GM19240 (cell line): ENCODE data around the gene PODXL2.

Experiments used
- DNase-seq: peaks from one replicate; pipeline ENCODE4 v3.0.0; 2011; ENCODE audit warnings: low spot score; ENCODE audit not compliant: insufficient read length

PODXL2 gene

DNA sequence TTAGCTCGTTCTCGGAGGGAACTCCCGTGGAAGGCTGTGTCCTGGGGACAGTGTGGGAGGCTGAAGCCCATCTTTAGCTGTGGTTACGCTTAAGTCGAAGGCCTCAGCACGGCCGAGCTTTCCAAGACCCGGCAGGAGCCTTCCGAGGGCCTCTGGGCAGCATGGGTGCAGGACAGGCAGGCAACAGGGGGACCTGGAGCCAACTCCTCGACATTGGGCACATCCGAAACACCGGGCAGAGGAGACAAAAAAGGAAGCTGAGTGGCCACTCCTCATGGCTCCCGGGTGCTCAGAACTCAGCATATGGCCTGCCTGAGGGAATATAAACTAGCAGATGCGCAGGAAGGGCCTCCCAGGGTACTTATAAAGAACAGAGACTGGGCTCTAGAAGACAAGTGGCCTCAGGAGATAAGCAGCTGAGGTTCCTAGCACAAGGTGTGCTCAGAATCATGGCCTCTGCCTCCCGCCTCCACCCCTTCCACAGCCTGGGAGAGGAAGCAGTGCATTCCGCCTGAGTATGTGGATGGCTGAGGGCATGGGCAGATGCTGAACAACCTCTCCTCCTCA is 77.9 kb downstream of the PODXL2 start:
- DNase-seq: no peak

DNA sequence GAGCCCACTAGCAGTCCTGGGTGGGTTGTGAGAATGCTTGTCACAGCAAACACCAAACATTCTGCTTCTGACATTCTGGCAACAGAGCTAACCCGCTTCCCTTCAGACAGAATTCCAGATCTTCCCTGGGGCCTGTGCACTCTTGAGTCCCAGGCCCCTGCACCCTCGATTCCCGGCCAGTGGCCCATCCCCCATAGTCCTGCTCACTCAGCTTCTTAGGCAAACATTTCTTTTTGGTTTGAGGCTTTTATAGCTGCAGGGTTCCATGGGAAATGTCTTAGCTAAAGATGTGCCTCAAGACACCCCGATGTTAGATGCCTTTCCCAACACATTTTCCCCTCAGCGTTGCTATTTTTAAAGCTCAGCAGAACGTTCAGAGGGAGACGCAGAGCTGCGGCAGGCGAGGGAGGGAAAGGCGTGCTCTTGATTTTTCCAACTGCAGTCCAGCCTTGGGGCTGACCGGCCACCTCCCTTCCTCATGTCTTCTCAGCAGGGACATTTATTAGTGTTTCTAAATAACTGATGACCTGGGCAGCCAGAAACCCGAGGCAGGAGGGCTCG is 78.9 kb downstream of the PODXL2 start:
- no peak for DNase-seq

DNA sequence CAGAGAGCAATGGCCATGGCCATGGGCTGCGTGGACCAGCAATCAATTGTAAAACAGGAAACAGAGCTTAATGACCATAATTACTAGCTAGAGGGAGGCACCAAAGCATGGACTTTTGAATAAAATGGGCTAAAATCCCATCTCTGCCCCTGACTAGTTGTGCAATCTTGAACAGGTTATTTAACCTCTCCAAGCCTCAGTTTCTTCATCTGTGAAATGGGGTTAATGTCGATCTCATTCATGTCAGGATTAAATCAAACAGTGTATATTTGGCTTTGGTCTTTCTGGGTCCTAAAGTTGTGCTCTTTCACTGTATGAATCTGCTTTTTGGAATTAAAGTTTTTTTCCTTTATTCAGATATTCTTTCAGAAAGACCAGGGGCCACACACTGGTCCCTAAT is 79.9 kb downstream of the PODXL2 start:
- no peak for DNase-seq

DNA sequence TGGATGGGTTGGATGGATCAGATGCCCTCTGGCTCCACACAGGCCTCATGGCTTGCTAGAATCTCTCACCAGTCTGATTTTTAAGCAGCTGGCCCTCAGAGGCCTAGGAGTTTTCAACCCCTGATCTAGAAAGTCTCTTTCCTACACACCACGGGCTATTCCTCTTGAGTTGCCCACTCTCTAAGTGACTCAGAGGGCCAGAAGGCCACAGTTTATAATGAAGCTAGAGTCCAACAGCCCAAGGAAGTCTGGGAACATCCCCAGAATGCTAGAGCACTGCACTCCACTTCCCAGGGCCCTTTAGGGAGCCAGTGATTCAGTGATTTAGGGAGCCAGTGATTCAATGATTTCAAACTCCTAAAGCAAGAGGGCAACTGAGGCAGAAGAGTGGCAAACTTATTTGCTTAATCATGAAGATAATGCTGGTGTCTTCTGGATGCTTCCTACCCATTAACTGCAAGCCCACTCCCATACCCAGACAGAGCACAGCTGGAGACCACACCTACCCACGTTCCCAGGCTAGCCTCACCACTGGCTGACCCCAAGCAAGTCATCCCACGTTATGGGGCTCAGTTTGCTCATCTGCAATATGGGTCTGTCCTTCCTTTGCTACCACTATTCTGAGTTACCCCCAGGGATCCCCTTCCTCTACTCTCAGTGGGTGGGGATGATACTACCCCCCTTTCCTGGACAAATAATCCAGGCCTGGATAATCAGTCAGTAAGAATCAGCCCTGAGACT is 80.5 kb downstream of the PODXL2 start:
- DNase-seq: no peak

- no peak for DNase-seq
Observed at GRCh38 chr3:127710155-127710941, 81.4 kb downstream of the PODXL2 start.

GRCh38 chr3:127711021-127711695 is 82.2 kb downstream of the PODXL2 start:
- DNase-seq: no peak

- no peak for DNase-seq
Observed at GRCh38 chr3:127711896-127712295, 82.9 kb downstream of the PODXL2 start.

- no peak for DNase-seq
Observed at GRCh38 chr3:127712461-127712860, 83.5 kb downstream of the PODXL2 start.

DNA sequence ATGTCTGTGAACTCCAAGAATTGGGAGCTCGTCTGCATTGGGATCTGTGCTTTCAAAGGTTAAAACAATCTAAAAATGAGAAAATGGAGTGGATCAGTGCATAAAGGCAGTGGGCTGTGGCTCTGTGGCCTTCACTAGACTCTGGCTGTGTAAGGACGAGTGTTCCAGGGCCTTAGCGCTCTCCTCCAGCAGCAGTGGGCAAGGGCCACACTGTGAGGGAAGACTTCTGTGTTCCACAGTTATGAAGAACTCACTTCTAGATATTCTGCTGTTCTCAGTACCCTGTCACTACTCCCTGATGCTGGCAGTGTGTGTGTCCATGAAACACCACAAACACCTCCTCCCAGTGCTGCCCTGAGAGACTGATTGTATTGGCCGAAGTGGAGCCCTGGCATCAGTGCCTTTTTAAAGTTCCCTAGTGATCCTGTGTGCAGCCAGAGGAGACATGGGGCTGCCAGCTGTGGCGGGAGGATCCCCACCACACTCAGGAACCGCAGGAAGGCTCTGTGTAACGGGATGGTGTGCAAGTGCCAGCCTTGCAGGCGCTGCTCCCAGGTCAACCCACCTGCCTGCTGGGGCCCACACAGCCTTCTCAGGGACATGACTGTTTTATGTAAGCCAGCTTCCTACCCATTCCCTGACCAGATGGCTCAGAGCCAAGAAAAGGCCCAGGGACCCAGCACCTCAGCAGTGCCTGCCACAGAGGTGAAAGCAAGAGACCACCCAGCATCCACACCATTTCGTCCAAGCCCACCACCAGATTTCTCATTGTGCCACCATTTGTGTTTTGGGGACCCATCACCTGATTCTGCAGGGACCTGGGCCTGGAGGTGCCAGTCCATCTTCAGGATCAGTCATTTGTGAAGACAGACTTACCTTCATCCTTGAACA is 84.1 kb downstream of the PODXL2 start:
- DNase-seq: no peak

GRCh38 chr3:127714125-127714571 is 85.2 kb downstream of the PODXL2 start:
- no peak for DNase-seq

DNA sequence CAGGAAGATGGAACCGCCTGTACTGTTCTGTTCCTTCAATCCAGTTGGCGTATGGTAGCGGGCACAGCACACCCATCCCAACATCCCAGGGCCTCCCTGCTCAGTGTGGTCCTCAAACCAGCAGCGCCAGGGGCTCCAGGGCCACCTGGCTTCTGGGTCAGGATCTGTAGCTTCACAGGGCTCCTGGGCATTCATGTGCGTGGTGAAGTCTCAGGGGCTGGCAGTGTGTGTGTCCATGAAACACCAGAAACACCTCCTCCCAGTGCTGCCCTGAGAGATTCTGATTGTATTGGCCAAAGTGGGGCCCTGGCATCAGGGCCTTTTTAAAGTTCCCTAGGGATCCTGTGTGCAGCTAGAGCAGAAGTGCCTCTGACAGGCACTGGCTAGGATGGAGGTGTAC is 85.9 kb downstream of the PODXL2 start:
- DNase-seq: no peak

- no peak for DNase-seq
Observed at GRCh38 chr3:127715532-127715931, 86.5 kb downstream of the PODXL2 start.

GRCh38 chr3:127716384-127716783 is 87.4 kb downstream of the PODXL2 start:
- DNase-seq: no peak

GRCh38 chr3:127717357-127718244 is 88.6 kb downstream of the PODXL2 start:
- no peak for DNase-seq

DNA sequence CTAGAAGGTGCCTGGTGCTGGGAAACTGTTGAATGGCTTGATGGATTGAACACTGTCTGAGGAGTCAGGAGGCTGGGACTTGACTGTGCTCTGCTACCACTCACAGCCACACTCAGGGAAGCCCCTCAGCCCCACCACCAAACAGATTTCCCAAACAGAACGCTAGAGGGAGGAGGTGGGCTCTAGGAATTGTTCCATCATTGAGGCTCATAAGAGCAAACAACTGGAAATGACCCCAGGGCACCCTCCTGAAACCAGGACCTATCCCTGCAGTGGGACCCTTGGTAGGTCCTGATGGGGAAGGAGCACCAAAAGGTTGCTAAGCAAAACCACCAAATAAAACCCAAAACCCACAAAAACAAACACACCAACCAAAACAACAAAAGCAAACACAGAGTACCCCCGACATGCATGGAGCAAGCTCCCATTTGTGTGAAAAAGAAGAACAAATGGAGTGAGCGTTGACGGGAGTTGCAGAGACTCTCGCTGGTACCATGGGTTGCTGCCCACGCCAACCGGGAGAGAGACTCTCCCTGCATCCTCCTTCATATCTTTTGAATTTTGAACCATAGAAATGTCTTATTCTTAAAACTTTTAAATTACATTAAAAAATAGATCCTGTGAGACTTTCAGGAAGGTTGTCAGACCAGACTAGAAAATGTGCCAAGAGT is 89.4 kb downstream of the PODXL2 start:
- DNase-seq: no peak

DNA sequence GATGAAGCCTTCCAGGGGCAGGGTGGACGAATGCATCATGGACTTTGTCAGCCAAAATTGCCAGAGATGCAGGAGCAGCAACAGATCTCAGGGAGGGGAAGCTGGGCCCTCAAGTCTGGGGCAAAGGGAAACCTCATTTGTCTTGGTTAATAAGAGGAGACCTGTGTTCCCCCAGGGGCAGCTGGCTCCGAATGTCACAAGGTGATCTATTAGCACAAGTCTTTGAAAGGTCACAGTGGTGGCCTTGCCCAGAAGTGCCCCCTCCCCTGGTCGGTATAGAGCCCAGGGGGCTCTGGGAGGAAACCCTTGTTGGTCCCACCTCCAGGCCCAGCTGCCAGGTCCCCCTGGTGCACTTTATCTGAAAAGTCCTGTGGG is 89.9 kb downstream of the PODXL2 start:
- DNase-seq: no peak

DNA sequence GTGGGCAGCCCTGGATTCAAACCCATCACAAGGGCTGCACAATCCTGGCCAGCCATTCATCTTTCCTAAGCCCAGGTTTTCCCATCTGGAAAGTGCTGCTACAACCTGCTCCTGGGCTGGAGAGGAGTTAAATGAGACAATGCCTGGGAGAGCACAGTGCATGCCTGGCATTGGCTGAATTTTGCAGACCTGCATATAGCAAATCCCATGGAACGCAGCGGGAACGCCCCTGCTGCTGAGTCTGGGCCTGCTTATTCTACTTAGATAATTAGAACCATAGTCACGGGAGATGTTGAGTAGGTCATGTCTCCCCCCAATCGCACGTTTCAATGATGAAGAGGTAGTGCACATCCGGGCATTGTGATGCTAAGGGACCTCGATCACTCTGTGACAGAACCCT is 90.4 kb downstream of the PODXL2 start:
- DNase-seq: no peak

DNA sequence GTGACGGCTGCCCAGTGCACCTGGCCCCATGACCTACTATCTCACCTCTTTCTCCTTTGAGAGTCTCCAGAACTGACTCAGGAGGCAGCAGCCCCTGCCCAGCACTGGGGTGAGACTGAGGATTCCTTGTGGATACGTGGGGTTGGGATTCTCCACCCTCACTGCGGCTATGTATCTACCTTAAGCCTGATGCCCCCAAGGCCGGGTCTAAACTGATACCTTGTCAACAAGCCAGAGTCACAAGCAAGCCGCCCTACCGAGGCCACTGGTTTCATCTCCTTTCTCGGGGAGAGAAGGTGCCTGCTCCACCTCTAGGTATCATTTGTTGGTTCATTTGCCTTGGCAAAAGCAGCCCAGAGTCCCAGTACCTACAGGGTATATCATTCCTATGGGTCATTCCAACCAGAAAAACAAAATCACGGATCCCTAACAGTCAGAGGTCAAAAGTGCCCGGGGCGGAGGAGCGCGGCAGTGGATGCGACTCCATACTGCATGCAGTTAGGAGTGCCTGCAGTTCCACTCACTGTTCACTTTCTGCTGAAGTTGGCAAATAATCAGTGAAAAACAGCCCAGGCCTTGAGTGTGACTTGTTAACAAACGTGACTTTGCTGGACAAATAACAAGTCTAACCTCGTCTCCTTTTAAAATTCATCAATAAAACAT is 91.3 kb downstream of the PODXL2 start:
- DNase-seq: no peak
